ENCODE results near the gene HDAC9. TPM values are rescaled to one million over a fixed set of nuclear protein-coding genes. Genes with fewer than 3 reads are reported as not detected.

The HDAC9 gene
- total RNA-seq, 2 donors from 2014 or later, result 1.5 to 4.0 TPM

GRCh38 chr7:18593602-18594279 is 98.2 kb downstream of the HDAC9 start:
- Mint-ChIP-seq H3K27me3 (ENCODE audit: insufficient read depth) (no peaks in the 10 kb centered on the region), H3K4me3 (no peak overlapping the region), H3K4me1 (peaks cover 11% of the 10 kb centered on the region), H3K27ac (no peak overlapping the region), H3K36me3 (ENCODE audit: low read depth) (no peaks in the 10 kb centered on the region), H3K9me3 (no peaks in the 10 kb centered on the region)
- TF ChIP-seq, protein P1, sequence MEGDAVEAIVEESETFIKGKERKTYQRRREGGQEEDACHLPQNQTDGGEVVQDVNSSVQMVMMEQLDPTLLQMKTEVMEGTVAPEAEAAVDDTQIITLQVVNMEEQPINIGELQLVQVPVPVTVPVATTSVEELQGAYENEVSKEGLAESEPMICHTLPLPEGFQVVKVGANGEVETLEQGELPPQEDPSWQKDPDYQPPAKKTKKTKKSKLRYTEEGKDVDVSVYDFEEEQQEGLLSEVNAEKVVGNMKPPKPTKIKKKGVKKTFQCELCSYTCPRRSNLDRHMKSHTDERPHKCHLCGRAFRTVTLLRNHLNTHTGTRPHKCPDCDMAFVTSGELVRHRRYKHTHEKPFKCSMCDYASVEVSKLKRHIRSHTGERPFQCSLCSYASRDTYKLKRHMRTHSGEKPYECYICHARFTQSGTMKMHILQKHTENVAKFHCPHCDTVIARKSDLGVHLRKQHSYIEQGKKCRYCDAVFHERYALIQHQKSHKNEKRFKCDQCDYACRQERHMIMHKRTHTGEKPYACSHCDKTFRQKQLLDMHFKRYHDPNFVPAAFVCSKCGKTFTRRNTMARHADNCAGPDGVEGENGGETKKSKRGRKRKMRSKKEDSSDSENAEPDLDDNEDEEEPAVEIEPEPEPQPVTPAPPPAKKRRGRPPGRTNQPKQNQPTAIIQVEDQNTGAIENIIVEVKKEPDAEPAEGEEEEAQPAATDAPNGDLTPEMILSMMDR (conservative IDR thresholded peaks at IDR 0.05), result no peak
- 91 to 93% methylated on average over 4 of the region's 4 CpGs for WGBS, 2 experiments (ENCODE audit: insufficient coverage in 1 of 2, insufficient read length in 1 of 2)
- no peak overlapping the region for H3K4me3 ChIP-seq (ENCODE audit: low read length)
- no peaks in the 10 kb centered on the region for H3K4me1 ChIP-seq (ENCODE audit: control insufficient read depth, insufficient read depth, low read length)
- DNase-seq, result no peak
- H3K27ac ChIP-seq (ENCODE audit: low read depth, low read length), result no peak overlapping the region
- no peaks in the 10 kb centered on the region for H3K27me3 ChIP-seq (ENCODE audit: control insufficient read depth, insufficient read depth, low read length, poor library complexity, severe bottlenecking)
- no peaks in the 10 kb centered on the region for H3K36me3 ChIP-seq (ENCODE audit: control insufficient read depth, insufficient read depth, low read length)
- H3K9me3 ChIP-seq (ENCODE audit: control insufficient read depth, low read length), result no peaks in the 10 kb centered on the region
- no peak overlapping the region for H3K9ac ChIP-seq (ENCODE audit: extremely low read depth, low read length, poor library complexity, severe bottlenecking)

DNA sequence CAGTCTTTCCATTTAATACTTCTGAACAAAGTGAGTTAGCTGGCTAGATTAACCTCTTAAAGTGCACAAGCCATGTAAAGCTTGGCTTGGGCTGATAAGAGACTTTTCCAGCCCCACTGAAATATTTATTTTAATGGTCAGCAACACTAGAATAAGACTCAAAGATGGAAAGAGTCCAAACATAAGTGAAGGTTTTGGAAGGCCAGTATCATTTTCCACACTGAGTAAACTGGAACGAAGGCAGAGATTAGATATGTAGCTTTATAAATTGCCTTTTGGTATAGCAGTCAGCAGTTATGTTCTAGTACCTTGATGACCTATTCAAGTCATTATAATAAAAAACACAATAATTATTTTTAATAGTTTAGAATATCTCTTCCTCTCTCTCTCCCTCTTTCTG is 102.2 kb downstream of the HDAC9 start:
- Histone ChIP-seq H3K27ac (ENCODE audit: low read depth, low read length) (no peak overlapping the region), H3K9ac (ENCODE audit: extremely low read depth, low read length, poor library complexity, severe bottlenecking) (no peak overlapping the region), H3K4me1 (ENCODE audit: control insufficient read depth, insufficient read depth, low read length) (no peaks in the 10 kb centered on the region), H3K9me3 (ENCODE audit: control insufficient read depth, low read length) (peaks cover 17% of the 10 kb centered on the region), H3K4me3 (ENCODE audit: low read length) (no peak overlapping the region), H3K27me3 (ENCODE audit: control insufficient read depth, insufficient read depth, low read length, poor library complexity, severe bottlenecking) (no peaks in the 10 kb centered on the region), H3K36me3 (ENCODE audit: control insufficient read depth, insufficient read depth, low read length) (no peaks in the 10 kb centered on the region)
- TF ChIP-seq, protein P1 (conservative IDR thresholded peaks at IDR 0.05), result no peak
- Mint-ChIP-seq H3K27ac (no peak overlapping the region), H3K27me3 (ENCODE audit: insufficient read depth) (no peaks in the 10 kb centered on the region), H3K9me3 (peaks cover 21% of the 10 kb centered on the region), H3K4me3 (no peak overlapping the region), H3K4me1 (peaks cover 3% of the 10 kb centered on the region), H3K36me3 (ENCODE audit: low read depth) (peaks cover 2% of the 10 kb centered on the region)
- WGBS, 2 experiments (ENCODE audit: insufficient coverage in 1 of 2, insufficient read length in 1 of 2), result 96% methylated on average over 1 of the region's 1 CpG; no CpG with 5 or more reads in 1 of the 2 experiments
- no peak for DNase-seq

GRCh38 chr7:18607025-18607424 is 111.5 kb downstream of the HDAC9 start:
- no peak overlapping the region for H3K27ac ChIP-seq (ENCODE audit: low read depth, low read length)
- no peak overlapping the region for H3K4me3 ChIP-seq (ENCODE audit: low read length)
- Mint-ChIP-seq H3K36me3 (ENCODE audit: low read depth) (peaks cover 10% of the 10 kb centered on the region), H3K27ac (no peak overlapping the region), H3K9me3 (peaks cover 37% of the 10 kb centered on the region), H3K27me3 (ENCODE audit: insufficient read depth) (no peaks in the 10 kb centered on the region), H3K4me1 (peaks cover 1% of the 10 kb centered on the region), H3K4me3 (no peak overlapping the region)
- 84 to 100% methylated on average over 1 of the region's 1 CpG for WGBS, 2 experiments (ENCODE audit: insufficient coverage in 1 of 2, insufficient read length in 1 of 2)
- DNase-seq, result no peak
- no peaks in the 10 kb centered on the region for H3K27me3 ChIP-seq (ENCODE audit: control insufficient read depth, insufficient read depth, low read length, poor library complexity, severe bottlenecking)
- peaks cover 25% of the 10 kb centered on the region for H3K9me3 ChIP-seq (ENCODE audit: control insufficient read depth, low read length)
- H3K9ac ChIP-seq (ENCODE audit: extremely low read depth, low read length, poor library complexity, severe bottlenecking), result no peak overlapping the region
- H3K36me3 ChIP-seq (ENCODE audit: control insufficient read depth, insufficient read depth, low read length), result no peaks in the 10 kb centered on the region
- TF ChIP-seq, protein P1 (conservative IDR thresholded peaks at IDR 0.05), result no peak
- H3K4me1 ChIP-seq (ENCODE audit: control insufficient read depth, insufficient read depth, low read length), result no peaks in the 10 kb centered on the region
